GM19023 (cell line): ENCODE measurements around the gene LCN9.
"Not testable (repeated sequence)": the region's sequence is repeated elsewhere in the genome, so short reads cannot be mapped to it uniquely, and the experiment has no call there.

Experiments
- ATAC-seq: cut with Tn5 transposase; IDR thresholded peaks from one replicate; pipeline ENCODE4 v1.9.1; 2021; ENCODE audit warnings: mild to moderate bottlenecking, moderate library complexity; ENCODE audit not compliant: unreplicated experiment

The LCN9 gene, protein sequence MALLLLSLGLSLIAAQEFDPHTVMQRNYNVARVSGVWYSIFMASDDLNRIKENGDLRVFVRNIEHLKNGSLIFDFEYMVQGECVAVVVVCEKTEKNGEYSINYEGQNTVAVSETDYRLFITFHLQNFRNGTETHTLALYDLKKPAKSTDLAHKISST

DNA sequence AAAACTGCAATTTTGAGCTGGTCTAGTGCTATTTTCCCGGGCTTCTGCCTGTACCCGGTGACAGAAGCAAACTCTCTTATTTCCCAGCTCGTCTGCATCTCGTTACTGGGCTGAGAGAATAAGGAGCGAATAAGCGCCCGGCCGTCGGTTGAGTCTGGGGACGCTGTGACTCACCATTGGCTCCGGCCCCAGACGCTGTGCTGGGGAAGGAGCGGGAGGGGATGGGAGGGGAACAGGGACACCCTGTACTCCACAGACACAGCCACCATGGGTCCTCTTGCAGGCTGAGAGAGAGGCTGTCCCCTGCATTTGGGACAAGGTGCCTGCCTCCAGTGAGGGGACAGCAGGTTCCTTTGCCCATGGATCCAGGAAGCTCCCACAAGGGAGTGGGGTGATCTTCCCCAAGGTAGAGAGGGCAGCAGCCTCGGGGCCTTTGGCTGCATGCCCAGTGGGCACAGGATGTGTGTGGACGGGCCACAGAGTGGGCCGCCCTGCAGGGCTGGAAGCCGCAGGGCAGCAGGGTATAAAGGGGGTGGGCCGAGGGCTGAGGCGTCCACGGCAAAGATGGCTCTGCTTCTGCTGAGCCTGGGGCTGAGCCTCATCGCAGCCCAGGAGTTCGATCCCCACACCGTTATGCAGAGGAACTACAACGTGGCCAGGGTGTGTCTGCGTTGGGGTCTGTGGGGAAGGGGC is at the start of gene LCN9:
TSS of gene LCN9 (plus strand) at position 552 of the 693 bp plus-strand sequence. CDS start at position 565, 13 bp downstream.
- ATAC-seq: no peak

DNA sequence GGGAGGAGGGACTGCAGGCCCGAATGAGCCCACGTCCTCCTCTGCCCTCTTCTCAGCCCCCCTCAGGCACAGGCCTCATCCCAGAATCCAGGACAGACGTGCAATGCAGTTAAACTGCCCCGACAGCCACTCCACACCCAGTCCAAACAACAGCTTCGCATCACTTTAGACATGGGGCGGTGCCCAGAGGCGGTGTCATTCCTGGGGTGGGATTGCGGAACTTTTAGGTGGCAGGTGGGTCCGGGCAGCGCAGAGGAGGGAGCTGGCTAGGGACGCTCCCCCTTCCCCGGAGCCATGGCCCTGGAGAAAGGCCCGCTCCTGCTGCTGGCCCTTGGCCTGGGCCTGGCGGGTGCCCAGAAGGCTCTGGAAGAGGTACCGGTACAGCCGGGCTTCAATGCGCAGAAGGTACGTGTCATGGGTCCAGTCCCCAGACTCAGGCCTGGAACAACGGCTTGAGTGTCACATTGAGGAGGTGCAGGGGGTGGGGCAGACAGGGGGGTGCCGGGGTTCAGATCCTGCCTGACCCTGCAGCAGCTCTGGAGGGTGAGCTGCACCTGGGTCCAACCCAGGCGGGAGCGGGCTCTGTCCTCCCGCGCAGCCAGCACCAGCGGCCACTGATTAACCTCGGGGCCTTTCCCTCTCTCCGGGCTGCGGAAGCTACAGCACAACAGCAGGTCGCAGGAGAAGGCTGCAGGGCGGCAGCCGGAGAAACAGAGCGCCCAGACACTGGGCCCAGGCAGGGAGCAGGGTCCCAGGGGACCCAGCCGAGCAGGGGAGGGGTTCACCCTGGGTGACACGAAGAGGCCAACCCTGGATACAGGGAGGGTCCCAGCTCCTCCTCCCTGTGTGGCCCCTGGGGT is 48.9 kb upstream of the LCN9 start:
- no peak for ATAC-seq

DNA sequence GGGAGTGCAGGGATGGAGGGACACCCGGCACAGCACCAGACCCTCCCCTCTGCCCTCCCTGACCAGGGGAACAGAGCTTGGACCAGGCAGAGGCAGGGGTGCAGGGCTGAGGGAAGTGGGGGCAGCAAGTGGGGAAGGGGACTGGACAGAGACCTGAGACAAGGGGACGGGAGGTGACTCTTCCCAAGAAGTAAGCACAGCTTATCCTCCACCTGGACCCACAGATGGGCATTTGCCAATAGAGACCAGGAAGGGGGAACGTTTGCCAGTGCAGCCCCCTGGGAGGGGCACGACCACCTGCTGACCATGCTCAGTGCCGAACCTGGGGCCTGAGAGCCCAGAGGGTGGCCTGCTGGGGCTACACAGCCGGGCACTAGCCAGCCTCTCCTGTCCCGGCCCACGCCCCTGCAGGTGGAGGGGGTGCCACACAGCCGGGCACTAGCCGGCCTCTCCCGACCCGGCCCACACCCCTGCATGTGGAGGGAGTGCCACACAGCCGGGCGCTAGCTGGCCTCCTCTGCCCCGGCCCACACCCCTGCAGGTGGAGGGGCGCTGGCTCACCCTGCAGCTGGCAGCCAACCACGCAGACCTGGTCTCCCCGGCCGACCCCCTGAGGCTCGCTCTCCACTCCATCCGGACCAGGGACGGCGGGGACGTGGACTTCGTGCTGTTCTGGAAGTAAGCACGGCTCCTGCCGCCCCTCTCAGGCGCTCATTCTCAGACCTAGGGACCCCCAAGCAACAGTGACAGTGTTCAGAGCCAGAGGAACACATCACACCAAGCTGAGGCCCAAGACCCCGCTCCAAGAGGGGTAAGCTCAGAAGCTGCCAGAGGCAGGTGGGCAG is 48.1 kb upstream of the LCN9 start:
- ATAC-seq: no peak

DNA sequence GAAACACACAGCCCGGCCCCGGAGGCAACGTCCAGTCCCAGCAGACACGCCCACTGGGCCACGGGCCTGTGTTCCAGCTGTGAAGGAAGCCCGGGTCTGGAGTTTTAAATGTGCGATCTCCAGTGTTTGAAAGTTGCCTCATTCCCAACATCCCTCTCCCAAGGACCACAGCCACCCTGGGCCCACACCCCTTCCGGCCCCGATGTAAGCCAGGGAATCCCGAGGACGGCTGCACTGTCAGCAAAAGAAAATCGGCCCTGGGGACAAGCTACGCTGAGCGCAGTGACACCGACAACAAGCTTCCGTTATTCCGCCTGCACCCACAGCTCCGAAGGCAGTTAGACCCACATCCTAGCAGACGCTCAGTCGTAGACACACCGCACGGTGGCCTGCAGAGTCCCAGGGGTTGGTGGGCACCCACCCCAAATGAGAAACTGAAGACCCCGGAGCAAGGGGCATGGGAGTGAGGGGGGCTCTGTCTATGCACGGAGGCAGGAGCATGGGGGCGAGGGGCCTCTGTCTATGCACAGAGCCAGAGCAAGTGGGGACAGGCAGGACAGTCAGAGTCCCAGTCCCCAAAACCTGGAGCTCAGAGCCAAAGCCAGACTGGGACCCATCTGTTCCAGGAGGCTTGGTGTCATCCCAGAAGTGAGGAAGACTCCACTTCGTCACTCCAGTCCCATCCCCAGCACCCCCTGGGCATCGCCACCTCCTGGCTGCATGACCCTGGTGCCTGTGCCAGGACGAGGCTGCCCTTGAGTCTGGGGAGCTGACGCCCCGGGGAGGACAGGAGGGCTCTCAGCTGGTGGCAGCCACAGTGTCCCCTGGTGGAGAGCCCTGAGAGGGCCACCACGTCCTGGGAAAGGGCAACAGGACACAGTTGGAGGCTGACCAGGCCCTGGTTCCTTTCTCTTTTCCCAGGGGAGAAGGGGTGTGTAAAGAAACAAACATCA is 47.2 kb upstream of the LCN9 start:
- no peak for ATAC-seq

DNA sequence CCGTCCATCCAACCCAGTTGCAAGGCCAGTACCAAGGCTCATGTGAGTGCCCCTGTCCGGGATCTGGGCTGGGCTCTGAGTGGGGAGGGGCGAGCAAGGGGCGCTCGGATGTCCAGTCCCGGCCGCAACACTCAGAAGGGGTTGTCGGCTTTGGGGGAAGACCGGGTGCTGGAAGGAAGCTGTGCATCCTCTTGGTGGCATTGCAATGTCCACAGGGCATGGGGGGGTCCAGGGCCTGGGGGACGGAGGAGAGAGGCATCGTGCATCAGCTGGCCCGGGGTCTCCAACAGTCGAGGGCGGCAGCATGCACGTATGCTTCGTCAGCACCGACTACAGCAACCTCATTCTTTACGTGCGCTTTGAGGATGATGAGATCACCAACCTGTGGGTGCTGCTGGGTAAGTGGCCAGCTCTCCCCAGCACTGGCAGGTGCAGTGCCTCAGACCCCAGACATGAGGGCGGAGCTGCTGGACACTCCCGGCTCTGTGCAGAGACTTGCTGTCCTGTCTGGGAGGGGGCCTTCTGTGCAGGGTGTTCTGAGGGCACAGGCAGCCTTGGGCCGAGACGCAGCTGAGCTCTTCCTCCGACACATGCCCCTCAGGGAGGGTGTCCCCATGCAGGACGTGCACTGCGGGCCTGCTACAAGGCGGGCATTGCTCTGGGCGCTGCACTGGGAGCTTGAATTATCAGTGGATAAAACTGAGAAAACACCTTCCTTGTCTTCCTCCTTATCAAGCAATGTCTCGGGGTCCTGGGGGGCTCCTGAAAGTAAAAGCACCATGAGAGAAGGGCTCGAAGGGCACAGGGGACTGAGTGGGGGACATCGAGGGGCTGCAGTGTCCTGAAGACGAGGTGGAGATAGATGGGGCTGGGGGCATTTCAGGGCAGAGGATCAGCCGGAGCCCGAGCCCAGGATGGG is 46.2 kb upstream of the LCN9 start:
- no peak for ATAC-seq

DNA sequence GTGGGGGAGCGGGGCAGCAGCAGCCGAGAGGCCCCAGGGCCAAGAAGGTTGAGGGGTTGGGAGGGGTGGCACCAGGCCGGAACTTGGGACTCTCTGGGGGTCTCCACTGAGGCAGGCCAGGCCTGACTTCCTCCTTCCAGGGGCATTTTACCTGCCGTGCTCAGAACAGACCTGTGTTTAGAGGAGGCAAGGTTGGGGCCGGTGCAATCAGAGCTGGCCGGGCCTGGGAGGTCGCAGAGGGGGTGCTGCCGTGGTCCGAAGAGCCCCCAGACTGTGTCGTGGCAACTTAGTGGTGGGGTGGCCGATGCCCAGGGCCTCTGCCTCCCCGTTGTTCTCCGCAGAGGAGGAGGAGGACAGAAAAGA is 45.6 kb upstream of the LCN9 start:
- ATAC-seq: no peak

DNA sequence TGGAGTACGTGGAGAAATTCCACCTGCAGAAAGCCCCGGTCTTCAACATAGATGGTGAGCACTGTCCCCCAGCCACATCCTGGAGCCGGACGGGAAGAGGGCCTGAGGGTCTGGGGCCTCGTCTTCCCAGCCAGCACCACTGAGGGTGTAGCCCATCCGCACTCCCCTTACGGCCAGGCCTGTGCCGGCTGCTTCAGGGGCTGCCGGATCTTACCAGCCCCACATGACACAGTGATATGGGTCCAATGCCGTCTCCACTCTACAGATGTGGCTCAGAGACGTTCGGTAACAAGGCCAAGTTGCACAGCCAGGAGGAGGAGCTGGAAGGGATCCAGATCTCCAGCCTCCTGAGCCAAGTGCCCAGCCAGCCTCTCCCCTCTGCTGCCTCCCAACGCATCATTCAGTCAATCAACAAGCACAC is 45.1 kb upstream of the LCN9 start:
- no peak for ATAC-seq

DNA sequence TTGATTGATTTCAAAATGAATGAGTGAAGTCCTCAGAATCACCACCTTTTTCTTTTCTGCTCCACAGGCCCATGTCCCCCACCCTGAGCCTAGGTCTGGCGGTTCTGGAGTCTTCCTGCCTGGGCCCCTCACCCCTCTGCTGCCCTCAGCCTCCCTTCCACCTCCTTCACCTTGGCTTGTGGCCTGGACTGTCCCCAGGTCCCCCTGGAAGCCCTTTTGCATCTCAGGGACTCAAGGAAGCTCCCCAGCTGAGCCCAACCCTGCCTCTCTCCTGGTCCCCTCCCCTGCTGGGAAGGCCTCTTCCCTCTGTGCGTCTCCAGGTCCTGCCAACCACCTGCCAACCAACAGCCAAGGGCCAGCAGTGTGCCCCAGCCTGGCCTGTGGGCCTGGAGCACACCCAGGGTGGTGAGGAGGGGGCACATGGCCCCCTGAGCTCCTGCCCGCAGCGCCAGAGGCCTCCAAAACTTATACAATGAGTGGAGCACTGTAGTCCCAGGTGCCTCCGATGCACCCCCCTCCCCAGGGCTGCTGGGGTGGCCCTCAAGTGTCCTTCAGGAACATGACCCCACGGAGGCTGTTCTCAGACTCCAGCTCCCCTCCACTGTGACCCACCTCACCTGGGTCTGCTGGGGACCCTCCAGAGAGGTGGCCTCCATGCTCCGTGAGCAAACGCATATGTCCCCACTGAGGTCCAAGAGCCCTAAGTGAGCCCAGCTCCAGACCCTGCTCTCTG is 44.1 kb upstream of the LCN9 start:
- ATAC-seq: no peak

DNA sequence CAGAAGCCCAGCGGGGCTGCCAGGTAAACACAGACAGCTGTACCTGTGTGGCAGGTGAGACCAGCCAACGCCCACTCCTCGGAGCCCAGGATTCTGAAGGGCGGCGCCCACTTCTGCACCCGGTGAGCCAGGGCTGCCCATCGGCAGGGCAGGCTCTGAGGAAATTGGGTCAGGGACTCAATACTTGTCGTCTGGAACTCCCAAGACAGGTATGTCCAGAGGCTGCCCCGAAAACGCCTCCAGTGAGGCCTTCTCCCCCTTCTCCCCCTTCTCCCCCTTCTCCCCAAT is 43.6 kb upstream of the LCN9 start:
- no peak for ATAC-seq

DNA sequence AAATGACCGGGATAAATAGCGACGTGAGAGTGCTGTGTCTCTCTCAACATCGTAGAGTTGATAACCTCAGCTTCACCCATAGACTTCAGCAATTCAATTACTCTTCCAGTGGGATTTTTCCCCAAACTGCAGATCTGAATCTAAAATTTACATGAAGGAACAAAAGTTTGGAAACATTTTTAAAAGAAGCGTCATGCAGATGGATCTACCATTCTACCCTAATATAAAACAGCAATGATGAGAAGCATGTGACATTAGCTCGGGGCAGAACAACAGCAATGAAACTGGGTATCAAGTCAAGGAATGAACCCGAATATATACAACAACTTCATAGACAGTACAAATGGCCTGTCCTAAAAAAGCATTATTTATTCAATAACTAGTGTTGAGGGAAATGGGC is 42.6 kb upstream of the LCN9 start:
- ATAC-seq: no peak

DNA sequence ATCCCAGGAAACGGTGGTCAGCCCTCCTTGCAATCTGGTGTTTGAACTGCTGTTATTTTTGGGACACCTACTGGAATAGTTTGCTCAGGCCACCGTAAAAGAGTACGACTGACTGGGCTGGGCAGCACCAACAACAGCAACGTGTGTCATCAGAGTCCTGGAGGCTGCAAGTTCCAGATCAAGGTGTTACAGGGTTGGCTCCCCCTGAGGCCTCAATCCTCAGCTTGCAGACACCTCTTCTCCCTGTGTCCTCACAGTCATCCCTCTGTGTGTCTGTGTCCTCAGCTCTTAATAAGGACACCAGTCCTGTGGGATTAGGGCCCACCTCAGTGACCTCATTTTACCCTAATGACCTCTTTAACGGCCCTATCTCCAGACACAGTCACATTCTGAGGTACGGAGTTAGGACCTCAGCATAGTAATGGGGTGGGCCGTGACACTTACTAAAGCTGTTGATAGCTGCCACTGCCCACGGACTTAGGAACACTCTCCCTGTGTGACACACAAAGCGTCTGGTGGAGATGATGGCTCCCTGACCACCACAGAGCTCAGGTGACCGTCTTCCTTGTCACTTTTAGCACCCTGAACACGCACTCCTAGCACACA is 40.6 kb upstream of the LCN9 start:
- no peak for ATAC-seq

DNA sequence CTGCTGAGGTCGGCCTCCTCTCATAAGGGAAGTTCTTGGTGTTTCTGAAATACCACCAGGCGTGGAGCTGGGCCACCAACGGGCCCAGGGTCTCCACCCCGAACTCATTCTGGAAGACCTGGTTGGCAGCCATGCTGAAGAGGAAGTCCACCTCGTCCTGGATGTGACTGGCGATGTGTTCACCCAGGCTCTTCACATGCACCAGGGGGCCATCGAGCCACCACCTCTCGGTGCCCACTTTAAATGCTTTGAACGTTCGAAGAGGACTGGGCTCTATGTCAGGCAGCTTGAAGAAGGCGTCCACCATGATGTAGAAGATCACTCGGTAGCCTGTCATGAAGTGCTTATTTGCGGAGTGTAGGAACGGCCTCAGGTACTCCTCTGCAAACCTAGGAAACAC is 38.8 kb upstream of the LCN9 start:
- no peak for ATAC-seq

DNA sequence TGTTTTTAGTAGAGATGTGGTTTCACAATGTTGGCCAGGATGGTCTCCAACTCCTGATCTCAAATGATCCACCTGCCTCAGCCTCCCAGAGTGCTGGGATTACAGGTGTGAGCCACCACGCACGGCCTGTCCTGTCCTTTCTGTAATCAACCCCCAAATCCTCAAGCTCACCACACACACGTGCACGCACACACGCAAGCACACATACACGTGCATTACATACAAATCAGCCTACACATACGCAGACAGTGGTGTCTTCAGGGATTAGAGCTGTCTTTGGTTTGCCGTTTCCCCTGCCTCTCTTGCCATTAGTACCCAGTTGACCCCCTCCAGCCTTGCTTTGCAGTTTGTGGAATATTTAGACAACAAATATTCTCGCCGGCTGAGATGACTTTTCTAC is 30.3 kb upstream of the LCN9 start:
- no peak for ATAC-seq

DNA sequence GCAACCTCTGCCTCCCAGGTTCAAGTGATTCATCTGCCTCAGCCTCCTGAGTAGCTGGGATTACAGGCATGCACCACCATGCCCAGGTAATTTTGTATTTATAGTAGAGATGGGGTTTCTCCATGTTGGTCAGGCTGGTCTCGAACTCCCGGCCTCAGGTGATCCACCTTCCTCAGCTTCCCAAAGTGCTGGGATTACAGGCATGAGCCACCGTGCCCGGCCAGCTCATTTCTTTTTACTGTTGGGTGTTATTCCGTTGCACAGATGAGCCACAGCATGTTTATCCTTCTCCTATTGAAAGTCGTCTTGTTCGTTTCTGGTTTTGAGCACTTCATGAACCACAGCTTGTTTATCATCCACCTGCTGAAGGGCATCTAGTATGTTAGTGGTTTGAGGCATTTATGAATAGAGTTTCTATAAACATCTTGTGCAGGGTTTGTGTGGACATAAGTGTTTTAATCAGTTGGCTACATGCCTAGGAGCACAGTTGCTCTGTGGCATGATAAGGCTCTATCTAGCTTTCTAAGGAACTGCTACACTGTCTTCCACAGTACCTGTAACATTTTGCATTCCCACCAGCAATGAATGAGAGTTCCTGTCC is 26.1 kb upstream of the LCN9 start:
- not testable (repeated sequence) for ATAC-seq

DNA sequence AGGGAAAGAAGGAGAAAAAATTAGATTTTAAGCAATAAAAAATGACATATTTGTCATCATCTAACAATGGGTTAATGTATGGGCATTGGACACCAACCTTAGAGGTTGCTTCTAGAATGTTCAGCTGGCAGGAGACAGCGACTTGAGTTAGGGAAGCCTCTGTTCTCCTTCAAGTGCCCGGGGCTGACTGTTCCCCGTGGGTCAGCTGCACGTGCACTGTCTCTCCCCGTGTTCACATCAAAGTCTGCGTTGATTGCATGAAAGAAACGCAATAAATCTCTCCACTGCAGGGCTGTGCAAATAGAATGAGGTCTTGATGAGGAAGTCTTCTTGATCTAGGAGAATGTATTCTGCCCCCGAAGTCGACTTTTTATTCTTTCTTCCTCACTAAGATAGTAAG is 23.9 kb upstream of the LCN9 start, which contains the start of gene GLT6D1:
TSS of gene GLT6D1 (minus strand) at position 345 of the 400 bp plus-strand sequence. CDS start 353 bp downstream, outside the sequence.
- no peak for ATAC-seq

DNA sequence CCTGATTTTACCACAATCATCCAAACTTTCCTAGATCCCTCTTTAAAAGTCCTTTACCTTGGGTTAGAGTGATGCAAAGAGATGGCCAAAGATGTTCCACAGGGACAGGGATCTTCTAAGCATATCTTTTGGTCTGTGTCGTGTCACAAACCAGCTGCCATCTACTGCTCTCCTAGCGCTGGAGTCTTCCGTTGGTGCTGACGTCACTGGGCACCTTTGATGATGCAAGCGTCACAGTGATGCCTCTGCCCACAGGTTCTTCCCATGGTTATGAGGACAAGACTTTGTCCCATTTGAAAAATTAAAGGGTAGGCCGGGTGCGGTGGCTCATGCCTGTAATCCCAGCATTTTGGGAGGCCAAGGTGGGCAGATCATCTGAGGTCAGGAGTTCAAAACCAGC is 22.1 kb upstream of the LCN9 start:
- no peak for ATAC-seq

DNA sequence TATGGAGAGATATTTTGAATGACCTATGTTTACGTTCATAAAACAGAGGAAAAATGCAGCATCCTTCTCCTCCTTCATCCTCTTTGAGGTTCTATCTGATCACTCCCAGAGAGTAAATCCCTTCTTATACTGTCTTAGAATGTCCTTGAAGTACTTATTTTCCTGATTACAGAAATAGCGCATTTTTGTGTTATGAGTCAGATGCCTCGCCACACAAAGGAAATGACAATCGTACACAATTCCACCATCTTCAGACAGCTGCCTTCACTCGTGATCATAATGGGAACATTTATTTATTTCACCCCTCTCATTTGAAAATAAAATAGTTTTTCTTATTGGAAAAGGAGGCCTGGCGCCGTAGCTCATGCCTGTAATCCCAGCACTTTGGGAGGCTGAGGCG is 21.4 kb upstream of the LCN9 start:
- no peak for ATAC-seq
